Fibroblast of the aortic adventitia (primary cell): Measurements from ENCODE around the gene ELN. TPM values are rescaled to one million over a fixed set of nuclear protein-coding genes. Genes with fewer than 3 reads are reported as not detected.

ENCODE experiments used
- DNase-seq: peaks from one replicate; pipeline ENCODE4 v3.0.0-alpha.2; 2010; ENCODE audit warnings: low read depth
- H3K4me3 ChIP-seq: 2 replicates; pipeline ENCODE4 v1.5.1; 2011; ENCODE audit warnings: low read depth, mild to moderate bottlenecking, control low read depth, low read length, moderate library complexity
- total RNA-seq: library from RNA; depleted of rRNA; stranded (reverse); fragments of >200 nt; gene quantifications from 2 replicates; pipeline ENCODE4 v1.2.3, GENCODE V29; 2012; ENCODE audit warnings: low replicate concordance
- TF ChIP-seq, protein P1 (sequence below): IDR thresholded peaks from 2 replicates; pipeline ENCODE4 v1.5.1; 2011; ENCODE audit warnings: mild to moderate bottlenecking, low read length, control low read depth, inconsistent platforms; ENCODE audit not compliant: insufficient read depth

ELN gene
- total RNA-seq, 1 donor = 101 TPM

DNA sequence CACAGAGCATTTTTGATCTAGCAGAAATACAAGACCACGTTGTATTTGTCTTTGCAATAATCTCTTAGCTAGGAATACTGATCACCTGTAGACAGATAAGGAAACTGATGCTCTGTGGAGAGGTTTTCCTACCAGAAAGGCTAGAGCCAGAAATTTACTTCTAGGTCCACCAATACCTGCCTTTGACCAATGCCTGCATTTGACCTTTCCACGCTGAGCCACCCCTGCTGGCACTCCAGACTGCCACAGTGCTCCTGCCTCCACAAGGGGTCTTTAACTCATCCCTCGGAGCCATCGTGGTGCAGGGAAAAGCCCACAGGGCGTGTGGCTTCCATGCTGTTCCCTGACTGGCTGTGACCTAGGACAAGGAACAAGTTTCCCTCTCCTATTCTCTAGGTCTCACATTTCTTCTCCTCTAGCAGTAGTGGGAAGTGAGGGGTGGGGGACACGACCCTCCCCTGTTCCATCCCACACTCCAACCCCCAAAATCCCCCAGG lies 1.5 kb upstream of the ELN start:
- DNase-seq = no peak
- TF ChIP-seq, protein P1, sequence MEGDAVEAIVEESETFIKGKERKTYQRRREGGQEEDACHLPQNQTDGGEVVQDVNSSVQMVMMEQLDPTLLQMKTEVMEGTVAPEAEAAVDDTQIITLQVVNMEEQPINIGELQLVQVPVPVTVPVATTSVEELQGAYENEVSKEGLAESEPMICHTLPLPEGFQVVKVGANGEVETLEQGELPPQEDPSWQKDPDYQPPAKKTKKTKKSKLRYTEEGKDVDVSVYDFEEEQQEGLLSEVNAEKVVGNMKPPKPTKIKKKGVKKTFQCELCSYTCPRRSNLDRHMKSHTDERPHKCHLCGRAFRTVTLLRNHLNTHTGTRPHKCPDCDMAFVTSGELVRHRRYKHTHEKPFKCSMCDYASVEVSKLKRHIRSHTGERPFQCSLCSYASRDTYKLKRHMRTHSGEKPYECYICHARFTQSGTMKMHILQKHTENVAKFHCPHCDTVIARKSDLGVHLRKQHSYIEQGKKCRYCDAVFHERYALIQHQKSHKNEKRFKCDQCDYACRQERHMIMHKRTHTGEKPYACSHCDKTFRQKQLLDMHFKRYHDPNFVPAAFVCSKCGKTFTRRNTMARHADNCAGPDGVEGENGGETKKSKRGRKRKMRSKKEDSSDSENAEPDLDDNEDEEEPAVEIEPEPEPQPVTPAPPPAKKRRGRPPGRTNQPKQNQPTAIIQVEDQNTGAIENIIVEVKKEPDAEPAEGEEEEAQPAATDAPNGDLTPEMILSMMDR = no peak
- no peak overlapping the region for H3K4me3 ChIP-seq

DNA sequence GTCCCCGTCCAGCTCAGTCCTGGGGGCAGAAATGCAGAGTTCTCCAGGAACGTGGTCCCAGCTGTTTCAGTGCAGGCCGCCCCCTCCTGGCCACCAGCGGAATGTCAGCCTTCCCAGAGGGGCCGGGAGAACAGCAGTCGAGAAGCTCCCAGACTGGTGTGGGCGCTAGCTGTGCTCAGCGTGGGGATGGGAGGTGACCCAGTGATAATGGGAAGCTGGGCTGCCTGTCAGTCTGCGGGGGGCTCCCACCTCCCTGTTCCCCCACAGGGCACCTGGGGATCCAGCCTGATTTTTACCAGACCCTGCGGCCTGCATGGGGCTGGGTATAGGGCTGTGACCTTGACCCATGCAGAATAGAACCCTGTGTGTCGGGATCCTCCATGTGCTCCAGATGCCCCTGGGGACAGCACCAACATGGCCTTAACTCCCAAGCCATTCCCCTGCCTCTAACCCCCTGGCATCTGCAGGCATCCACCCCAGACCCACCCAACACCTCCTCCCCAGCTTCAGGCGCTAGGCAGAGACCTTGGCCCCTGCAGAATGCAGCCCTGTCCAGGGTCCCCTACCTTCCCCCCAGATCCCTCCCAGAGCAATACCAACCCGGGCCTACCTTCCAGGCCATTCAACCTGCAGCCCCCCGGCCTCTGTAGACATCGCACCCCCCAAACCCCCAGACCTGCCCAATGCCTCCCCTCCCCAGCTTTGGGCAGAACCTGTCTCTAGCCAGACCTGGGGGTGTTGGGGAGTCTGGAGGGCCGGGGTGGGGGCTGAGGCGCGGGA lies 880 bp upstream of the ELN start:
- no peak overlapping the region for H3K4me3 ChIP-seq
- peak; percentile 75 for DNase-seq
- TF ChIP-seq, protein P1 = peak; percentile 94

- H3K4me3 ChIP-seq = peak overlapping the region; percentile 74
Observed at GRCh38 chr7:74028321-74028838, 407 bp downstream of the ELN start.

GRCh38 chr7:74029089-74029785 lies 1.3 kb downstream of the ELN start:
- TF ChIP-seq, protein P1 = no peak
- H3K4me3 ChIP-seq = peak overlapping the region; percentile 74
- DNase-seq = no peak

More at GRCh38 chr7:74028321-74028838, 407 bp downstream of the ELN start:
- TF ChIP-seq, protein P1 = no peak
- no peak for DNase-seq

DNA sequence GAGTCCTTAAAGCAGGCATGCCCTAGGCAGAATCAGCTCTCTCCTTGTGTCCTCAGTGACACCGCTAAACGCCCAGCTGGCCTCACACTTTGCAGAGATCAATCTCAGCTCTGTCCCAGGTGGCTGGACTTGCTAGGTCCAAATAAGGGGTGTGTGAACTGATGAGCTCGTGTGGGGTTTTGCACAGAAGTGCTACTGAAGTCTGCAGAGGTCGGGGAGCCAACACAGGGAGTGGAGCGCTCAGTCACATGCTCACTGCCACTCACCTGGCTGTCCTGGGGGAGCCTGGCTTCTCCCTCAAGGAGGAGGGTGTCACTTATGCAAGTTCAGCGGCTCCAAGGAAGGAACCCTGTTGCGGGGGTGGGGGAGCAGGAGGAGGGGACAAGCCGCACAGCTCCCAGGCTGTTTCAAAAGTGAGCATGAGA lies 2.0 kb downstream of the ELN start:
- DNase-seq = no peak
- TF ChIP-seq, protein P1 = no peak
- H3K4me3 ChIP-seq = peak overlapping the region; percentile 74

DNA sequence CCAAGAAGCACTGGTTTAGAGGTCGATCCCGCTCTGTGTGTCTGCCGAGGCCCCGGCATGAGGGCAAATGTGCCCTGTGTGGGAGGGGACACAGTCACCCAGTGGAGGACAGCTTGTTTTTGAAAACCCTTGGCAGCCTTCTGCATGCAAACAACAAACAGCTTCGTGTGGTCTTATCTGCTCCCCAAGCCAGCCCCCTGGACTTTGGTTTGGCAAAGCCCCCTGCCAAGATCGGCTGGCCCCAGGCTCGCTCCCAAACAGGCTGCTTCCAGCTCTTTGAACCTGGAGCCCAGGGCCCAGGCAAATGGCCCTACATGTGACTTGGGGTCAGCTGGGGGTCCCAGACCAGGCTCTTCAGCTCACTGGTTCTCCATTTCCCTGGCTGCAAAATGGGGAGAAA lies 2.9 kb downstream of the ELN start:
- H3K4me3 ChIP-seq = peak overlapping the region; percentile 40
- DNase-seq = no peak
- TF ChIP-seq, protein P1 = no peak
